ENCODE results near the gene PCSK1. TPM values are rescaled to one million over a fixed set of nuclear protein-coding genes. Genes with fewer than 3 reads are reported as not detected.
A peak's percentile ranks its signal among the peaks of the same experiment; 100 is the strongest.
"Not testable (repeated sequence)": the region's sequence is repeated elsewhere in the genome, so short reads cannot be mapped to it uniquely, and the experiment has no call there.

The PCSK1 gene
- total RNA-seq, 1 experiment from 2014 or later, result 3.2 TPM

DNA sequence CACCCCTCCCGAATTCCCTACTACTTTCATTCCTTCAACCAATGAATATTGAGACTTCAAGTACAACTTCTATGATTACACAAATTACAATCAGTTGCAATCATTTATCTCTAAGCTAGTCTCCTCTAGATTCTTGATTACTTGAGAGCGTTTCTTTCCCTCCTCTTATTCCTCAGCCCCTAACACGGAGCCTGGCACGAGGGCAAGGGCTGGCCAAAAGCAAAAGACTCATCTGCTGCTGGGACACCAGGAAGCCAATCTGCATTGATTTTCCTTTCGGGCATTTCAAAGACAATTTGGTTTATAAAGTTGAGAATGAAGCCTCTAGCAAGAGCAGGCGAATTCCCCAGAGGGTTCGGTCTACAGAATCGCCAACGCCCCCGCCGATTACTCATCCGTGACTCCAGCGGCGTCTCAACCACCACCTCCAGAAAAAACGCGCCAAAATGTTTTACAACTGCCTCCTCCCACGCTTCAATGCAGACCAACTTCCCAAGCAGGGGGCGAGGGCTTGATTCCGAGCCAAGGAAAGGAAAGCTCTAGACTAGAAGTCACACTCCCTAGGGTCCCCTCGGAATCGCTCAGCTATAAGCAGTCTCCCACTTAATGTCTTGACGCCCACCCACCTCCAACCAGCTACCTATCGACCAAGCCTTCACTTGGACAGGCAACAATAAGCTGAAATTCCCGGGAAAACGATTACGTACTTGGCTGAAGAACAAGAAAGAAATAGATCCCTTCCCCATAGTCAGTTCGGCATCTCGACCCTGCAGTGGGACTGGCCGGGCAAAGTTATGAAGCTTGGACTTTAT lies 1.5 kb downstream of the PCSK1 start:
- DNase-seq (ENCODE audit: extremely low read depth, low read depth), result no peak

GRCh38 chr5:96427824-96428223 lies 5.2 kb downstream of the PCSK1 start:
- DNase-seq (ENCODE audit: extremely low read depth, low read depth), result peak; percentile 30

- DNase-seq (ENCODE audit: extremely low read depth, low read depth), result no peak
Measured at GRCh38 chr5:96426831-96427230, 6.2 kb downstream of the PCSK1 start.

DNA sequence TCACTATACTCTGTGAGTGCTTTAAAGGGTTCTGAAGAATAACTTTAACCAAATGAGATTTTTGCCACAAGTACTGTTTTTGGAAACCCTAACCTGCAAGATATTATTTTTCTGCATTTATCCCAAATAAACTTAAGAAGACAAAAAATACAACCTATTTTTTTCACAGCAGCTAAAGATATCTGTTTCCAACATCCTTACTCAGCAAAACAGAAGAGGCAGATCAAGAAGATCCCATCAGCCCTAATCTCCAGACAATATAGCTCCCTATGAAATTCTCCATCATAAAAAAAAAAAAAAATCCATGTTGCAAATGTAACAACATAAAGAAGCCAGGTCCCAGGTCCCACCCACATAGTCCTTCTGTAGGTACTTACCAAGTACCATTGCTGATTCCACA lies 7.6 kb downstream of the PCSK1 start:
- DNase-seq (ENCODE audit: extremely low read depth, low read depth), result no peak

DNA sequence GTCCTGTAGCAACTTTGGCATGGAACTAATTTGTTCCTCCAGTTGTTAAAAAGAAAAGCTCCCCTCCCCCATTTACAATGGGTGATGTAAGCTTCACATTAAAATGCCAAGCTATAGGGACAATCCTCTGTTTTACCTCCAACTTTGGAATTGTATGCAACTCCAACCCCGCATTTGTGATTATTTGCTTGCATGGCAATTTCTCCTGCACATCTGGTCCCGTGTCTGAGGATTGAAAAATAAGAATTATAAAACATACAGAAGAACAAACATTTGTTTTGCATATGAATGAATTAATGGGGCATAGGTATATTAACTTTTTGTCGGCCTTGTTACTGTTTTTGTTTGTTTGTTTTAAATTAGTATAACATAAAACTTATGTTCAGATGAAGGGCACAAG lies 17.2 kb downstream of the PCSK1 start:
- DNase-seq (ENCODE audit: extremely low read depth, low read depth), result no peak

DNA sequence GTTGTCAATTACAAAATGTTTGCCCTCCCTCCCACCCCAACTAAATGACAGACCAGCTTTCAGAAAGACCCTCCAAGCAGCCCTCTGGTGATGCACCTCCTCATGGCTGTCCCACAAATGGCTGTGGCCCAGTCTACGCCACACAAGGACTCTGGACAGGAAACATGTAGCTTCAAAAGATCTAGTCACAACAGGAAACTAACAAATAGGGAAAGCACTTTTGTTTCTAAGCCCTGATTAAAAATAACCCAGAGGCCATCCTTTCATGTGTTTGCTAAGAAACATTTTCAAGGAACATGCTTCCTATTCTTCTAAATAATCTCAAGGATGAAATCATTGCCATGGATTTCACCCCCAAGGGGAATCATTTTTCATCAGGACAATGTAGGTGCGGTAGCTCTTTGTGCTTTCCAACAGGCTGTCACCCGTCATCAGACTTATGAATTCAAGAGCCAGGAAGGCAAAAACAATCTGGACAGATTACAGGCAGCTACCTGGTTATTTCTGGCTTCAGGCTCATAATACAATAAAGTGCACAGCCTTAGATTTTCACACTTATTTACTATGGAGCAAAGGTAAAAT lies 20.1 kb downstream of the PCSK1 start:
- DNase-seq (ENCODE audit: extremely low read depth, low read depth), result no peak

- no peak for DNase-seq (ENCODE audit: extremely low read depth, low read depth)
Measured at GRCh38 chr5:96410013-96410412, 23.0 kb downstream of the PCSK1 start.

DNA sequence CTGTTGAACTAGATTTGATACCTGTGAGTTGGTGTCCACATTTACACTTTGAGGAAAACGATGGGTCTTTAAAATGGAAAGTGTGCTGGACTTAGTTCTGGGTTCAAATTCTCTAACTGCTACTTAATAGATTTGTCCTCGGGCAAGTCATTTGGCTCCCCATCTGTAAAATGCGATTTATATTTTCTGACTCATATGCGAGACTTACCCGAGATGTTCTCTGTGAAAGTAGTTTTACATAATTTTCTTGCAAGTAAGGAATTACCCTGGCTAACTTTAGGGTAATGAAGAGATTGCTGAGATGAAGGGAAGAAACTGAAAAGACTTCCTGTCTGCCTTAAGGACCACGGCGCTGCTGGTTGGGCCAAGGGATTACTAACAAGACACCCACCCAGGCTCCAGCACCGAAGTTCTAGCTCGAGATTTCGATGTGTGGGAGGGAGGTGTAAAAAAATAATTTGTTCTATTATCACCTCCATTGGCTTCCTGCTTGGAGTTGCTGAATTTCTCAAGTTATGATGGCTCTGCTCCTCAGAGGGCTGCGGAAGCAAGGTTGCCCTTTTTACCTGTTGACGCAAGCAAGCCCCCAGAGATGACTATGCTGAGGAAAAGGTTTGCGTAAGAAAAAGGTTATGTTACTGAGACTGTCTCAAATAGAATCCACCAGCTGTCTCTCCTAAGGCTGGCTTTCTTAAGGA lies 24.1 kb downstream of the PCSK1 start:
- DNase-seq (ENCODE audit: extremely low read depth, low read depth), result no peak

DNA sequence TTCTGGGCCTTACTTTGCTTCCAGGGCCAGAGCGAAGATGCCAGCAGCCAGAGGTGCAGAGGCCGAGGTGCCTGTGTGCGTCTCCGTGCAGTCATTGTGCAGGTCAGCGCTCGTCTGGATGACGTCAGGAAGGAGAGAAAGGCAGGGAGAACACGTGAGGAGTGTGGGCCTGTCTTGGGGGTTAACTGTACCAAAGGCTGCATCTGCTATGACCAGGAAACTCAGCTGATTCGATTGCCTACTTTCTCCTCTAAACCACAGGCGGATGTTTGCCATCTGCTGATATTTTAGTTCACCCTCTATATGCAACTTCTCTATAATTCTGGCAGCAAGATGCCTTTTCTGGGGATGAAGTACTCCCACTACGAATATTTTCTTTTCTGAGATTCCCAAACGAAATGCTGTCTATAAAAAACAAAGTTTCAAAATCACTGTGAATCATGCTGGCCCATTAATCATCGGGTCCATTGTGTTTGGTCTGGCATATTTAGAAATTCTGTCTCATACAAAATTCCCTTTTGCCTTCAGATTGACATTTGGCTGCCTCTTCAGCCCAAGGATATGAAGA lies 24.8 kb downstream of the PCSK1 start:
- DNase-seq (ENCODE audit: extremely low read depth, low read depth), result peak; percentile 65

DNA sequence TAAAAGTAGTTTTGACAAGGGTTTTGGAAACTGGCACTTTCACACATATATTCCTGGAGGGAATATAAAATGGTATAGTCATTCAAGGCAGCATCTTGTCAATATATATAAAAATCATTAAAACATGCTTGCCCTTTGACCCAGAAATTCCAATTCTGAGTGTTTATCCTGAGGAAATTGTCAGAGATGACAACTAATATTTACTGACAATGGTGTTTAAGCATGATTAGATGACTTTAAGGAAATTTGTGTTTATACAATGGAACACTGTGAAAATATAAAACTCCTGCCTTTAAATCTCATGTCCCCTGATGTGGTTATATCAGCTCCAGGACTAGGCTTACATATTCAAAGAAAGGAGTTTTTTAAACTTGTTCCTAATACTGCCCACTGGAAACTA lies 25.6 kb downstream of the PCSK1 start:
- no peak for DNase-seq (ENCODE audit: extremely low read depth, low read depth)

- no peak for DNase-seq (ENCODE audit: extremely low read depth, low read depth)
Measured at GRCh38 chr5:96404191-96404867, 28.7 kb downstream of the PCSK1 start.

- DNase-seq (ENCODE audit: extremely low read depth, low read depth), result no peak
Measured at GRCh38 chr5:96402500-96402899, 30.5 kb downstream of the PCSK1 start.

GRCh38 chr5:96396878-96397277 lies 36.2 kb downstream of the PCSK1 start:
- no peak for DNase-seq (ENCODE audit: extremely low read depth, low read depth)

DNA sequence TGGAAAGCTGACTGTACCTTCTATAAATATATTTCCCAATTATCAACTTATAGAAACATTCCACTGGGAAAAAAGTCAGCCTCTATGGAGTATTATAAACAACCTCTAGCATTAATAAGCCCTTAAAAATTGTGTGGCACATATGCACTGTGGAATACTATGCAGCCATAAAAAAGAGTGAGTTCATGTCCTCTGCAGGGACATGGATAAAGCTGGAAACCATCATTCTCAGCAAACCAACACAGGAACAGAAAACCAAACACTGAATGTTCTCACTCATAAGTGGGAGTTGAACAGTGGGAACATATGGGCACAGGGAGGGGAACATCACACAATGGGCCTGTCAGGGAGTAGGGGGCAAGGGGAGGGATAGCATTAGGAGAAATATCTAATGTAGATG lies 37.8 kb downstream of the PCSK1 start:
- not testable (repeated sequence) for DNase-seq (ENCODE audit: extremely low read depth, low read depth)

DNA sequence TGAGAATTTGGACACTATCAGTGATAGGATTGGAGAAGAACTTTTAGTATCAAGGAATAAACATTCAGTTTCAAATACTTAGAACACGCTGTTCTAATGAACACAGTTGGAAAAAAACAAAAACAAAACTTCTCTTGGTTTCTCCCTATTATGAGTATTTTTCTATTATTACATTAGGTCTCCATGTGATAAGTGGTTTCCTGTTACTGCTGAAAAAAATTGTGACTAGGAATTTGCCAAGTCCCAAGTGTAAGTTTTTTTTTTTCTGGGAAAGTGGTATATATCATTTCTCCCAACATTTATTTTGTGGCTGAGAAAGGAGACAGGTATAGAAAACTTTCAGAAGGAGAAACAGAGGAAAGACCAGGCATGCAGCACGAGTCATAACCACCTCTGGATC lies 41.1 kb downstream of the PCSK1 start:
- DNase-seq (ENCODE audit: extremely low read depth, low read depth), result no peak

DNA sequence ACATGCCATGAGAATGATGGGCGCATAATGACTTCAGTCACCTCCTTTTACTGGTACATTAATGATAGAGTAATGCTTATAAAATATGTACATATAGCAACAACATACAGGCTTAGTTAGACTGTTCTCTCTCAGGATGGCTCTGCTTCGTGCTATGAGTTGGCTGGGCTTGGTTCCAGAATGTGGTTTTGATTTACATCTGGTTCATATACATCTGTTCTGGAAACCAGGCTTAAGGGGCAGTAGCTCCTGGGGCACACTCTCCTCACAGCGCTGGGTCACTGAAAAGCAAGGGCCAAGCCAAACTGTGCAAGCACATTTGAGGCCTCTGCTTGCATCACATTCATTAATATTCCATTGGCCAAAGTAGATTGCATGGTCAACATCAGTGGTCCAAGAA lies 44.9 kb downstream of the PCSK1 start:
- DNase-seq (ENCODE audit: extremely low read depth, low read depth), result no peak

DNA sequence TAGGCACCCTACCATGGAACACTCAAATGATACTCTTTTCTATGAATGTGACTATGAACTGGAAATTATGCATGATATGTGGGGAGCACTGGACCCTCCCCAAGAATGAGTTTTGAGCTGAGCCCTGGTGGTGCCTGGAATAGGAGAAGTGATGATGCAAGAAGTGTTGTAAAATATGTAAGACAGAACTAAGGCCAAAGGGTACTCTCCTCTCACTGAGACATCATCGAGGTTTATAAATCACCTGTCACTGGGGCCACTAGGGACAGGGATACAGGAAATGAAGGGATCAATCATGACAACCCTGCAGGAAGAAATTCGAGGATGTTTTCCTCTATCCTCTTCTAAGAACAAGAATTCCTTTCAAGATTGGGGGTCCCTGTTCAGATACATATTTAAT lies 45.4 kb downstream of the PCSK1 start:
- no peak for DNase-seq (ENCODE audit: extremely low read depth, low read depth)

- DNase-seq (ENCODE audit: extremely low read depth, low read depth), result no peak
Measured at GRCh38 chr5:96385538-96385937, 47.5 kb downstream of the PCSK1 start.

- peak; percentile 68 for DNase-seq (ENCODE audit: extremely low read depth, low read depth)
Measured at GRCh38 chr5:96384353-96384752, 48.7 kb downstream of the PCSK1 start.

GRCh38 chr5:96381526-96381925 lies 51.5 kb downstream of the PCSK1 start:
- peak; percentile 57 for DNase-seq (ENCODE audit: extremely low read depth, low read depth)

GRCh38 chr5:96379896-96380295 lies 53.2 kb downstream of the PCSK1 start:
- no peak for DNase-seq (ENCODE audit: extremely low read depth, low read depth)
